GM12878 (cell line): ENCODE data around the gene TOMT.

Source experiments
- CBX5 ChIP-seq: sonication (generic); IDR thresholded peaks from 2 replicates; pipeline ENCODE4 v1.6.1; 2016; ENCODE audit warnings: low read depth, moderate library complexity, mild to moderate bottlenecking, inconsistent platforms
- CTCF ChIP-seq, 3 experiments: IDR thresholded peaks in 2 of 3; conservative IDR thresholded peaks in 1 of 3; 2 replicates each; pipeline ENCODE4 v1.5.1; 2011; ENCODE audit warnings: low read depth in 3 of 3, low read length in 3 of 3, mild to moderate bottlenecking in 3 of 3, control low read depth in 2 of 3, moderate library complexity in 2 of 3, inconsistent platforms in 1 of 3, mixed read lengths in 1 of 3; ENCODE audit not compliant: control insufficient read depth in 2 of 3, insufficient read depth in 1 of 3; ENCODE audit errors: extremely low read depth in 1 of 3
- KAT2A ChIP-seq: conservative IDR thresholded peaks from 2 replicates; pipeline ENCODE4 v1.6.1; 2011; ENCODE audit warnings: low read depth, low read length; ENCODE audit not compliant: control insufficient read depth
- KDM1A ChIP-seq: fragments of 200-600 bp; sonication (generic); IDR thresholded peaks from 2 replicates; pipeline ENCODE4 v1.6.1; 2016; ENCODE audit warnings: borderline replicate concordance
- LARP7 ChIP-seq: fragments of 450-650 bp; IDR thresholded peaks from 2 replicates; pipeline ENCODE4 v1.6.1; 2017; ENCODE audit warnings: mild to moderate bottlenecking
- MAX ChIP-seq: IDR thresholded peaks from 2 replicates; pipeline ENCODE4 v1.6.1; 2012; ENCODE audit warnings: low read depth, low read length, improper control_type of control experiment
- NKRF ChIP-seq: fragments of 450-650 bp; conservative IDR thresholded peaks from 2 replicates; pipeline ENCODE4 v1.6.1; 2017; ENCODE audit warnings: mild to moderate bottlenecking, moderate library complexity
- POLR2A ChIP-seq: IDR thresholded peaks from 2 replicates; pipeline ENCODE4 v1.6.1; 2011; ENCODE audit warnings: low read depth, mild to moderate bottlenecking, low read length
- POLR2AphosphoS5 ChIP-seq: IDR thresholded peaks from 2 replicates; pipeline ENCODE4 v1.6.1; 2011; ENCODE audit warnings: mild to moderate bottlenecking, low read length, inconsistent platforms
- RELA ChIP-seq: fragments of 450-650 bp; IDR thresholded peaks from 2 replicates; pipeline ENCODE4 v1.8.0; 2014; ENCODE audit warnings: borderline replicate concordance; ENCODE audit not compliant: partially characterized antibody
- REST ChIP-seq: IDR thresholded peaks from 2 replicates; pipeline ENCODE4 v1.6.1; 2012; ENCODE audit warnings: mild to moderate bottlenecking, low read depth, low read length
- SKIL ChIP-seq: fragments of 450-650 bp; IDR thresholded peaks from 2 replicates; pipeline ENCODE4 v1.6.1; 2017; ENCODE audit warnings: mild to moderate bottlenecking, low read depth, inconsistent platforms; ENCODE audit not compliant: poor library complexity, severe bottlenecking

GRCh38 chr11:72084965-72085364 is 20.8 kb upstream of the TOMT start:
- TF ChIP-seq MAX (no peak), SKIL (no peak), POLR2AphosphoS5 (no peak), CTCF (IDR thresholded peaks at IDR 0.05 in 2 of 3, conservative IDR thresholded peaks at IDR 0.05 in 1 of 3; ENCODE audit: control insufficient read depth in 2 of 3, extremely low read depth in 1 of 3, insufficient read depth in 1 of 3, low read depth in 3 of 3, low read length in 3 of 3) (no peak), KAT2A (no peak), KDM1A (no peak), CBX5 (no peak), LARP7 (no peak), NKRF (no peak), POLR2A (no peak), REST (no peak), RELA (no peak)
